ENCODE measurements around the gene ZMAT1. TPM values are rescaled to one million over a fixed set of nuclear protein-coding genes. Genes with fewer than 3 reads are reported as not detected.
"Not testable (repeated sequence)": the region's sequence is repeated elsewhere in the genome, so short reads cannot be mapped to it uniquely, and the experiment has no call there.

Gene ZMAT1
- polyA plus RNA-seq (2013, experiment 1 of 2), result 0.18 TPM
- 0.15 TPM for polyA plus RNA-seq (2013, experiment 2 of 2)

GRCh38 chrX:101931488-101932248 is at the start of gene ZMAT1:
ZMAT1 (minus strand) TSS chrX:101932027; CDS start chrX:101932008, 19 bp downstream.
- Histone ChIP-seq H3K14ac (ENCODE audit: low read length in 2 of 2) (no peak within 1 kb of the TSS), H3K36me3 (ENCODE audit: control insufficient read depth in 1 of 2, insufficient read depth in 2 of 2, low read depth in 1 of 2, low read length in 2 of 2) (no peaks in the 10 kb centered on the region), H3K4me1 (ENCODE audit: control insufficient read depth, insufficient read depth, low read depth, low read length) (no peaks in the 10 kb centered on the region), H2BK5ac (ENCODE audit: low read depth, low read length, poor library complexity, severe bottlenecking) (no peak within 1 kb of the TSS), H4K91ac (ENCODE audit: low read length) (no peak within 1 kb of the TSS), H3K4me2 (ENCODE audit: low read length, poor library complexity, severe bottlenecking) (peak within 1 kb of the TSS; percentile 63), H3K4ac (ENCODE audit: low read depth in 1 of 2, low read length in 2 of 2) (no peak within 1 kb of the TSS), H3K27ac (ENCODE audit: low read length, poor library complexity, severe bottlenecking) (no peak within 1 kb of the TSS), H2AK5ac (ENCODE audit: low read length, severe bottlenecking) (no peak within 1 kb of the TSS), H3K9me3 (ENCODE audit: control insufficient read depth, low read length) (no peaks in the 10 kb centered on the region), H3K4me3 (ENCODE audit: insufficient read depth in 1 of 2, low read depth in 1 of 2, low read length in 2 of 2) (peak within 1 kb of the TSS; percentile 66 to 70), H2BK120ac (ENCODE audit: low read depth, low read length) (peak within 1 kb of the TSS; percentile 19), H2AFZ (ENCODE audit: low read depth, low read length) (peak within 1 kb of the TSS; percentile 82), H3K27me3 (ENCODE audit: control insufficient read depth in 1 of 2, insufficient read depth in 1 of 2, low read length in 2 of 2) (no peaks in the 10 kb centered on the region), H2BK15ac (ENCODE audit: low read depth, poor library complexity, severe bottlenecking) (no peak within 1 kb of the TSS), H2BK12ac (ENCODE audit: low read length in 2 of 2) (no peak within 1 kb of the TSS), H4K8ac (ENCODE audit: low read length) (peak within 1 kb of the TSS; percentile 69), H3K9ac (ENCODE audit: low read length) (peak within 1 kb of the TSS; percentile 71), H3K79me1 (replicated peaks; ENCODE audit: low read length, poor library complexity, severe bottlenecking) (no peaks in the 10 kb centered on the region), H3K18ac (ENCODE audit: low read depth in 1 of 2, low read length in 2 of 2) (peak within 1 kb of the TSS; percentile 21 to 52), H3K23ac (ENCODE audit: low read length in 2 of 2) (no peak within 1 kb of the TSS)
- 3% methylated on average over 20 of the region's 74 CpGs for WGBS
- DNase-seq, result peak; percentile 82

DNA sequence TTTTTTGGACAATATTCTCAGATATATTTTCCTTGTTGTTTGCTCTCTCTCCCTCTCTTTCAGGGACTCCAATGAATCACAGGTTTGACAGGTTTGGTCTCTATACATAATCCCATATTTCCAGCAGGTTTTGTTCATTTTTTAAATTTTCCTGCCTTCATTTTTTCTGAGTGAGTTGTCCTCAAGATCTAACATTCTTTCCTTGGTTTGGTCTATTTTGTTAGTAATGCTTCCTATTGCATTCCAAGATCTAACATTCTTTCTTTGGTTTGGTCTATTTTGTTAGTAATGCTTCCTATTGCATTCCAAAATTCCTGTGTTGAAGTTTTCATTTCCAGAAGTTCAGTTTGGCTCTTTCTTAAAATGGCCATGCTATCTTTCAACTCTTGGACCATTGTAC is 45.3 kb upstream of the ZMAT1 start:
- no peak overlapping the region for H3K9ac ChIP-seq (ENCODE audit: low read length)
- H3K79me1 ChIP-seq (replicated peaks; ENCODE audit: low read length, poor library complexity, severe bottlenecking), result no peaks in the 10 kb centered on the region
- peak overlapping the region; percentile 23 for H3K27ac ChIP-seq (ENCODE audit: low read length, poor library complexity, severe bottlenecking)
- H2AK5ac ChIP-seq (ENCODE audit: low read length, severe bottlenecking), result no peak overlapping the region
- no peaks in the 10 kb centered on the region for H3K36me3 ChIP-seq (ENCODE audit: control insufficient read depth in 1 of 2, insufficient read depth in 2 of 2, low read depth in 1 of 2, low read length in 2 of 2)
- H2AFZ ChIP-seq (ENCODE audit: low read depth, low read length), result no peak overlapping the region
- H3K9me3 ChIP-seq (ENCODE audit: control insufficient read depth, low read length), result peaks cover 18% of the 10 kb centered on the region
- no peak overlapping the region for H2BK120ac ChIP-seq (ENCODE audit: low read depth, low read length)
- H3K14ac ChIP-seq (ENCODE audit: low read length in 2 of 2), result no peak overlapping the region
- no peak overlapping the region for H3K4ac ChIP-seq (ENCODE audit: low read depth in 1 of 2, low read length in 2 of 2)
- H3K4me2 ChIP-seq (ENCODE audit: low read length, poor library complexity, severe bottlenecking), result no peak overlapping the region
- no peak overlapping the region for H2BK5ac ChIP-seq (ENCODE audit: low read depth, low read length, poor library complexity, severe bottlenecking)
- H4K91ac ChIP-seq (ENCODE audit: low read length), result no peak overlapping the region
- peaks cover 0 to 10% of the 10 kb centered on the region in 2 experiments for H3K27me3 ChIP-seq (ENCODE audit: control insufficient read depth in 1 of 2, insufficient read depth in 1 of 2, low read length in 2 of 2)
- no peak overlapping the region for H3K23ac ChIP-seq (ENCODE audit: low read length in 2 of 2)
- H3K18ac ChIP-seq (ENCODE audit: low read depth in 1 of 2, low read length in 2 of 2), result no peak overlapping the region
- no peak overlapping the region for H3K4me3 ChIP-seq (ENCODE audit: insufficient read depth in 1 of 2, low read depth in 1 of 2, low read length in 2 of 2)
- H2BK15ac ChIP-seq (ENCODE audit: low read depth, poor library complexity, severe bottlenecking), result no peak overlapping the region
- H2BK12ac ChIP-seq (ENCODE audit: low read length in 2 of 2), result no peak overlapping the region
- no peak overlapping the region for H4K8ac ChIP-seq (ENCODE audit: low read length)
- DNase-seq, result no peak
- no peaks in the 10 kb centered on the region for H3K4me1 ChIP-seq (ENCODE audit: control insufficient read depth, insufficient read depth, low read depth, low read length)

DNA sequence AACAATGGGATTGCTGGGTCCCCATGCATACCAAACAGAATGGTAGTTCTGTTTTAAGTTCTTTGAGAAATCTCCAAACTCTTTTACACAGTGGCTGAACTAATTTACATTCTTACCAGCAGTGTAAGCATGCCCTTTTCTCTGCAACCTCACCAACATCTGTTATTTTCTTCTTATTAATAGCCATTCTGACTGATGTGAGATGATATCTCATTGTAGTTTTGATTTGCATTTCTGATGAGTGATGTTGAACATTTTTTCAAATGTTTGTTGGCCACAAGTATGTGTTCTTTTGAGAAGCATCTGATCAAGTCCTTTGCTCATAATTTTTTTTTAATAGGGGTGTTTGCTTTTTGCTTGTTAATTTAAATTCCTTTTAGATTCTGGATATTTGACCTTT is 41.2 kb upstream of the ZMAT1 start:
- no peak overlapping the region for H4K8ac ChIP-seq (ENCODE audit: low read length)
- no peak overlapping the region for H3K23ac ChIP-seq (ENCODE audit: low read length in 2 of 2)
- H3K4me3 ChIP-seq (ENCODE audit: insufficient read depth in 1 of 2, low read depth in 1 of 2, low read length in 2 of 2), result no peak overlapping the region
- H3K36me3 ChIP-seq (ENCODE audit: control insufficient read depth in 1 of 2, insufficient read depth in 2 of 2, low read depth in 1 of 2, low read length in 2 of 2), result no peaks in the 10 kb centered on the region
- no peak overlapping the region for H2AFZ ChIP-seq (ENCODE audit: low read depth, low read length)
- H3K4me1 ChIP-seq (ENCODE audit: control insufficient read depth, insufficient read depth, low read depth, low read length), result no peaks in the 10 kb centered on the region
- H3K27ac ChIP-seq (ENCODE audit: low read length, poor library complexity, severe bottlenecking), result no peak overlapping the region
- H4K91ac ChIP-seq (ENCODE audit: low read length), result no peak overlapping the region
- H3K9me3 ChIP-seq (ENCODE audit: control insufficient read depth, low read length), result peaks cover 18% of the 10 kb centered on the region
- no peak overlapping the region for H2BK5ac ChIP-seq (ENCODE audit: low read depth, low read length, poor library complexity, severe bottlenecking)
- no peak overlapping the region for H2BK120ac ChIP-seq (ENCODE audit: low read depth, low read length)
- H2BK15ac ChIP-seq (ENCODE audit: low read depth, poor library complexity, severe bottlenecking), result no peak overlapping the region
- peaks cover 0 to 4% of the 10 kb centered on the region in 2 experiments for H3K27me3 ChIP-seq (ENCODE audit: control insufficient read depth in 1 of 2, insufficient read depth in 1 of 2, low read length in 2 of 2)
- H3K14ac ChIP-seq (ENCODE audit: low read length in 2 of 2), result no peak overlapping the region
- DNase-seq, result no peak
- no peak overlapping the region for H3K4me2 ChIP-seq (ENCODE audit: low read length, poor library complexity, severe bottlenecking)
- H3K18ac ChIP-seq (ENCODE audit: low read depth in 1 of 2, low read length in 2 of 2), result no peak overlapping the region
- no peak overlapping the region for H2BK12ac ChIP-seq (ENCODE audit: low read length in 2 of 2)
- H3K4ac ChIP-seq (ENCODE audit: low read depth in 1 of 2, low read length in 2 of 2), result no peak overlapping the region
- no peak overlapping the region for H2AK5ac ChIP-seq (ENCODE audit: low read length, severe bottlenecking)
- no peak overlapping the region for H3K9ac ChIP-seq (ENCODE audit: low read length)
- no peaks in the 10 kb centered on the region for H3K79me1 ChIP-seq (replicated peaks; ENCODE audit: low read length, poor library complexity, severe bottlenecking)

- not testable (repeated sequence) for H3K27ac ChIP-seq (ENCODE audit: low read length, poor library complexity, severe bottlenecking); H2BK12ac ChIP-seq (ENCODE audit: low read length in 2 of 2); H3K4me1 ChIP-seq (ENCODE audit: control insufficient read depth, insufficient read depth, low read depth, low read length); H2BK120ac ChIP-seq (ENCODE audit: low read depth, low read length); H2AK5ac ChIP-seq (ENCODE audit: low read length, severe bottlenecking); H2BK5ac ChIP-seq (ENCODE audit: low read depth, low read length, poor library complexity, severe bottlenecking); H2AFZ ChIP-seq (ENCODE audit: low read depth, low read length); H3K79me1 ChIP-seq (replicated peaks; ENCODE audit: low read length, poor library complexity, severe bottlenecking); H3K4me2 ChIP-seq (ENCODE audit: low read length, poor library complexity, severe bottlenecking); H3K27me3 ChIP-seq (ENCODE audit: control insufficient read depth in 1 of 2, insufficient read depth in 1 of 2, low read length in 2 of 2); H3K18ac ChIP-seq (ENCODE audit: low read depth in 1 of 2, low read length in 2 of 2); H4K91ac ChIP-seq (ENCODE audit: low read length); H2BK15ac ChIP-seq (ENCODE audit: low read depth, poor library complexity, severe bottlenecking); H3K14ac ChIP-seq (ENCODE audit: low read length in 2 of 2); DNase-seq; H3K9me3 ChIP-seq (ENCODE audit: control insufficient read depth, low read length); H3K23ac ChIP-seq (ENCODE audit: low read length in 2 of 2); H3K4me3 ChIP-seq (ENCODE audit: insufficient read depth in 1 of 2, low read depth in 1 of 2, low read length in 2 of 2); H3K4ac ChIP-seq (ENCODE audit: low read depth in 1 of 2, low read length in 2 of 2); H3K9ac ChIP-seq (ENCODE audit: low read length); H4K8ac ChIP-seq (ENCODE audit: low read length); H3K36me3 ChIP-seq (ENCODE audit: control insufficient read depth in 1 of 2, insufficient read depth in 2 of 2, low read depth in 1 of 2, low read length in 2 of 2)
- WGBS, result 29% methylated on average over 1 of the region's 2 CpGs
These were observed 33.2 kb upstream of the ZMAT1 start for GRCh38 chrX:101964923-101965539.

All from mesenchymal stem cell (in vitro differentiated cells and primary cell).